Memory B cell (primary cell): Measurements from ENCODE around the gene GK.
"Not testable (repeated sequence)": the region's sequence is repeated elsewhere in the genome, so short reads cannot be mapped to it uniquely, and the experiment has no call there.

ENCODE experiments used
- ATAC-seq: fragments of 150-1000 bp; cut with Tn5 transposase; 2 replicates; pipeline ENCODE4 v1.10.0; 2021; ENCODE audit warnings: low read depth, mild to moderate bottlenecking, moderate library complexity
- DNase-seq, 2 donors: peaks; one replicate each; pipeline ENCODE4 v3.0.0; 2022; ENCODE audit warnings: low spot score in 2 of 2
- H3K27ac Mint-ChIP-seq: one replicate; pipeline ENCODE4 v1.8.0; 2022; ENCODE audit warnings: mild to moderate bottlenecking, moderate library complexity, mixed read lengths
- H3K27me3 Mint-ChIP-seq: one replicate; pipeline ENCODE4 v1.8.0; 2022; ENCODE audit warnings: mixed read lengths
- H3K36me3 Mint-ChIP-seq: one replicate; pipeline ENCODE4 v1.8.0; 2022; ENCODE audit warnings: mild to moderate bottlenecking, mixed read lengths
- H3K4me1 Mint-ChIP-seq: one replicate; pipeline ENCODE4 v1.8.0; 2022; ENCODE audit warnings: mixed read lengths
- H3K4me3 Mint-ChIP-seq: one replicate; pipeline ENCODE4 v1.8.0; 2022; ENCODE audit warnings: mild to moderate bottlenecking, moderate library complexity, mixed read lengths
- H3K9me3 Mint-ChIP-seq: one replicate; pipeline ENCODE4 v1.8.0; 2022; ENCODE audit warnings: mixed read lengths

Gene GK

DNA sequence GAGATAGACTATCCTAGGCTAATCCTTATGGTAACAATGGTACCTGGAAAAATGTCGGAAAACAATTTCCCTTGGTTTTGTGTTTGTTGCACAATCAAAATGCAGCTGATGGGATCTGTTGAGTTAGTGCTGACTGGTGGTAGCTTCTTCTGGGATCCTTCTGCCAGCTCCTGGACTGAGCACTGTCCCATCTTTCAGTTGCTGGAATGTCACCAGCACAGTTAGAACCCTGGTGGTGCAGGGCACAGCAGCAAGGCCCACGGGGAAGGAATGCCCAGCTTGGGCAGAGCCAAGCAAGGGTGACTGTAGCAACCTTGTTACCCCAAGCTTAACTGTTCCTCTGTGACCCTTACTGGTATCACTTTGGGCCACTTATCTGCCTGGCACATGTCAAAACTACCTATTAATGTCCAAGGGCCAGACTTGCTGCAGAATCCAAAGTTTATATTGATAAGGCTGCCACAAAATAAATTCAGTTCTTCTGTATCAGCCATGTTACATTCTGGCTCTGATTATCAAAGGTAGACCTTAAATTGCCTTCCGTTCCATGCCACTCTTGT is 53.1 kb downstream of the GK start:
- no peak overlapping the region for H3K27ac Mint-ChIP-seq
- H3K4me3 Mint-ChIP-seq = no peak overlapping the region
- ATAC-seq = no peak
- no peaks in the 10 kb centered on the region for H3K27me3 Mint-ChIP-seq
- no peaks in the 10 kb centered on the region for H3K4me1 Mint-ChIP-seq
- peaks cover 26% of the 10 kb centered on the region for H3K36me3 Mint-ChIP-seq
- no peak for DNase-seq
- H3K9me3 Mint-ChIP-seq = no peaks in the 10 kb centered on the region

DNA sequence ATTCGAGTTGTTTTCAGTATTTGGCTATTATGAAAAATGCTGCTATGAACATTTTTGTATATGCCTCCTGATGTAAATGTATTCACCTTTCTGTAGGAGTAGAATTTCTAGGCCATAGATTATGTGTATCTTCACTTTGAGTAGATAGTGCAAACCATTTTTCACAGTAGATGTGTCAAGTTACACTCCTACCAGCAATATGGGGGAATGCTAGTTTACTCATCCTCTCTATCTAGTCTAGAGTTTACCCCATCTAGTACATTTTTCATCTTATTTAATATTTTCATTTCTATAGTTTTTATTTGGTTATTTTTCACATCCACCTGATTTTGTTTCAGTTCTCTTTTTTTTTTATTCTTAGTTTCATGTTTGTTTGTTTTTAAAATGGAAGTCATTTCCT is 59.0 kb downstream of the GK start:
- peaks cover 5% of the 10 kb centered on the region for H3K4me1 Mint-ChIP-seq
- DNase-seq (no peak), ATAC-seq (no peak)
- no peak overlapping the region for H3K27ac Mint-ChIP-seq
- no peaks in the 10 kb centered on the region for H3K27me3 Mint-ChIP-seq
- no peak overlapping the region for H3K4me3 Mint-ChIP-seq
- H3K9me3 Mint-ChIP-seq = peaks cover 4% of the 10 kb centered on the region
- peaks cover 27% of the 10 kb centered on the region for H3K36me3 Mint-ChIP-seq

DNA sequence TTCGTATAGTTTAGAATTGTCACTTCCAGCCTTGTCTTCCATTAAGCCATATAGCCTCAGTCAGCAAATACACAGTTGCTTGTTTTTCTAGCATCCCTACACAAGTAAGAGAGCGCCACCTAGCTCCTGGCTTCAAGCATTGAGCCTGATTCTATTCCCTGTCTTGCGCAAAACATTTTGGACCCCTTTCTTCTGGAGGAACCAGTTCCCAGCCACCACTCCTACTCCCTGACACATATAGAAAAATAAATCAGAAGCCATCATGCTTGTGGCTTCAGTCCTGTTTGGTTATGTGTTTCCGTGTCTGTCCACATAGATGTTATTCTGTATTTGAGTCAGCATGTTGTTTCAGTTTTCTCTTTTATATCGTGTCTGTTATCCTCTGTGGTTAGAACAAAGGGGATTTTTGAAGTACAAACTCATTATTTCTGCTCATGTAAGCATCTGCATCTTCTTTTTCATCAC is 59.9 kb downstream of the GK start:
- H3K27me3 Mint-ChIP-seq = no peaks in the 10 kb centered on the region
- peak overlapping the region; percentile 55 for H3K4me3 Mint-ChIP-seq
- ATAC-seq (peak; percentile 48), DNase-seq (peak in 1 of 2 donors; percentile 11)
- H3K4me1 Mint-ChIP-seq = peaks cover 5% of the 10 kb centered on the region
- peaks cover 27% of the 10 kb centered on the region for H3K36me3 Mint-ChIP-seq
- H3K9me3 Mint-ChIP-seq = peaks cover 4% of the 10 kb centered on the region
- peak overlapping the region; percentile 86 for H3K27ac Mint-ChIP-seq

- H3K27ac Mint-ChIP-seq = peak overlapping the region; percentile 86
- peaks cover 4% of the 10 kb centered on the region for H3K9me3 Mint-ChIP-seq
- H3K4me3 Mint-ChIP-seq = no peak overlapping the region
- H3K36me3 Mint-ChIP-seq = peaks cover 23% of the 10 kb centered on the region
- no peak for DNase-seq
- peaks cover 5% of the 10 kb centered on the region for H3K4me1 Mint-ChIP-seq
- no peak for ATAC-seq
- H3K27me3 Mint-ChIP-seq = no peaks in the 10 kb centered on the region
Measured at GRCh38 chrX:30714138-30714537, 60.9 kb downstream of the GK start.

DNA sequence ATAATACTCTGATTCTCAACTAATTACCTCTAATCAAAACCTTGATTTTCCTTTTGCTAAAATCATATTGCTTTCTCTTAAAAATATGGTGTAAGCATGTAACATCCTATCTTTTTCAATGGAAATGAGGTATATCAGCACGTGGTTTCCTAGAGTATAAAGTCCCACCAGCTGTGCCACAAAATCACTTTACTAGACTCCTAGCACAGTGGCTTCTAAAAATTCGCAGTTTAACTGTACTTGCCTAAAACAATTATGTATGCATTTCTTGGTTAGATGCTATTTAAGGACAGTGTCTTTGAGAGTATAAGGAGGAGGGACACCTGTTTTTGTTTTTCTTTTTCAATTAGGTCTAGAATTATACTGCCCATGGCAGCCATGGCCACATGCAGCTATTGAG is 62.8 kb downstream of the GK start:
- no peak for DNase-seq
- Mint-ChIP-seq H3K4me3 (no peak overlapping the region), H3K9me3 (peaks cover 4% of the 10 kb centered on the region), H3K4me1 (peaks cover 5% of the 10 kb centered on the region), H3K27me3 (no peaks in the 10 kb centered on the region), H3K27ac (no peak overlapping the region), H3K36me3 (peaks cover 14% of the 10 kb centered on the region)
- no peak for ATAC-seq

DNA sequence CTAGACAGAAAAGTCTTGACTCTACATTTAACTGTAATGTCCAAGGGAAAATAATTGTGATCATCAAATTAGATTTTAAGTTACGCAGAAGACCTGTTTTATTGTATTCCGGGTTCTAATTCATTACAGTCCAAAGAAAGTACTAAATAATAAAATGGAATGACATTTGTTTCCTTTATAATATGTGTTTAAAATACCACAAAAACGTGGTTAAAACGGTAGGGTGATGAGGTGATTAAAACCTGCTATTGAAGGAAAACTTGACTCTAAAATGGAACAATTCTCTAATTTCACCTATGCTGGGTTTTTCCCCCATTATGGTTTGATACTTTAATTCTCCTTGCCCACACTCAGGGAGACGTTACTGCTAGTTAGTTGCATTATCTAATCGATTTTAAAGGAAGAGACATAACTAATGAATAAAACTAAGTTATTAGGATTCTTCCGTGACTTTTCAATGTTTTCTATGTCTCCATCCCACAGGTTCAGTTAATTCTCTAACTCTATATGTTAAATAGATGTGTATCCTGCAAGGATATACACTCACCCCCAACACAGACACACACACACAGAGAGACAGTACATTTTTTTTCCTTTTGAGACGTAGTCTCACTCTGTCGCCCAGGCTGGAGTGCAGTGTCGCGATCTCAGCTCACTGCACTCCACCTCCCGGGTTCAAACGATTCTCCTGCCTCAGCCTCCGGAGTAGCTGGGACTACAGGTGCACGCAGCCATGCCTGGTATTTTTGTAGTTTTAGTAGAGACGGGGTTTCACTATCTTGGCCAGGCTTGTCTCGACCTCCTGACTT is 80.8 kb downstream of the GK start:
- DNase-seq (no peak), ATAC-seq (no peak)
- H3K36me3 Mint-ChIP-seq = no peaks in the 10 kb centered on the region
- no peak overlapping the region for H3K4me3 Mint-ChIP-seq
- H3K27me3 Mint-ChIP-seq = no peaks in the 10 kb centered on the region
- H3K27ac Mint-ChIP-seq = no peak overlapping the region
- H3K9me3 Mint-ChIP-seq = no peaks in the 10 kb centered on the region
- peaks cover 3% of the 10 kb centered on the region for H3K4me1 Mint-ChIP-seq

DNA sequence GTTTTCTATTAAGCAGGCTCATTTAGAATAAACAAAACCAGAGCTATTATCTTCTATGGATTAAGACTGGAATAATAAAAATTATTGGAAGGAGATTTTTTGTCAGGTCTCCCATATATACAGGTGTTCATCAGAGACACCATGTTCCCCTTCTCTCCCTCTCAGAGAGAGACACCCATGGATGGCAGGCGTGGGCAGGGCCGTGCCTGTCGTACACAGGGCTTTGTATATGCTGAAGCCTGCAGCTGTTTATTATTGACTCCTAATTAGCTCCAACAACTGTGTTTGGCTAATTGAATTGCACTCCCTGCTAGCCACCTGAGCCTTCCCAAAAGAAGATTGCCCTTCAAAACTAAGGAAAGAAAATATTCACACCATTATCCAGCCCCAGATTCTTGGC is 81.6 kb downstream of the GK start:
- no peaks in the 10 kb centered on the region for H3K27me3 Mint-ChIP-seq
- DNase-seq (no peak), ATAC-seq (no peak)
- no peaks in the 10 kb centered on the region for H3K36me3 Mint-ChIP-seq
- H3K4me1 Mint-ChIP-seq = peaks cover 3% of the 10 kb centered on the region
- no peak overlapping the region for H3K27ac Mint-ChIP-seq
- no peak overlapping the region for H3K4me3 Mint-ChIP-seq
- H3K9me3 Mint-ChIP-seq = no peaks in the 10 kb centered on the region

DNA sequence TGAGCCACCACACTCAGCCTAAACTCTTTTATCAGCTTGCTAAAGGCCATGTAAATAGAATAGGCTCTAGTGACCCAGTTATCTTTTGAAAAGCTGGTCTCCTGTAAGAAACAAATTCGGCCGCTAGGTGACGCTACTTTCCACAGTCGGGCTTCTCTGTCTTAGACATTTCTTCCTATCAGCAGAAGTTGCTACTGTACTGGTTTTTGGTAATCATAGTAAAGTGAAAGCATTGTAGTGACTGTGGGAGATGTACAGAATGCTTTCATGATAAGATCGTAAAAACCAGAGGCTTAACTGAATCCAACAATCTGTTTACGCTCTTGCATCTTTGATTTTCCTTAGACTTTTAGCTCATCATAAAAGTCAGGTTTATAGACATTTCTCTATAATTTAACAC is 82.6 kb downstream of the GK start:
- no peak overlapping the region for H3K27ac Mint-ChIP-seq
- no peaks in the 10 kb centered on the region for H3K9me3 Mint-ChIP-seq
- H3K4me1 Mint-ChIP-seq = peaks cover 3% of the 10 kb centered on the region
- peak; percentile 79 for ATAC-seq
- peak; percentile 55 to 62 for DNase-seq
- H3K27me3 Mint-ChIP-seq = no peaks in the 10 kb centered on the region
- no peak overlapping the region for H3K4me3 Mint-ChIP-seq
- no peaks in the 10 kb centered on the region for H3K36me3 Mint-ChIP-seq

- Mint-ChIP-seq H3K36me3 (no peaks in the 10 kb centered on the region), H3K9me3 (no peaks in the 10 kb centered on the region), H3K27me3 (no peaks in the 10 kb centered on the region), H3K4me1 (no peaks in the 10 kb centered on the region), H3K27ac (no peak overlapping the region), H3K4me3 (no peak overlapping the region)
- ATAC-seq = no peak
- DNase-seq = no peak
Measured at GRCh38 chrX:30741545-30741944, 88.3 kb downstream of the GK start.

- Mint-ChIP-seq H3K36me3 (no peaks in the 10 kb centered on the region), H3K4me3 (peak overlapping the region; percentile 27), H3K9me3 (no peaks in the 10 kb centered on the region), H3K27me3 (peaks cover 2% of the 10 kb centered on the region), H3K4me1 (no peaks in the 10 kb centered on the region), H3K27ac (no peak overlapping the region)
- DNase-seq (no peak), ATAC-seq (no peak)
Measured at GRCh38 chrX:30748342-30748960, 95.2 kb downstream of the GK start.

DNA sequence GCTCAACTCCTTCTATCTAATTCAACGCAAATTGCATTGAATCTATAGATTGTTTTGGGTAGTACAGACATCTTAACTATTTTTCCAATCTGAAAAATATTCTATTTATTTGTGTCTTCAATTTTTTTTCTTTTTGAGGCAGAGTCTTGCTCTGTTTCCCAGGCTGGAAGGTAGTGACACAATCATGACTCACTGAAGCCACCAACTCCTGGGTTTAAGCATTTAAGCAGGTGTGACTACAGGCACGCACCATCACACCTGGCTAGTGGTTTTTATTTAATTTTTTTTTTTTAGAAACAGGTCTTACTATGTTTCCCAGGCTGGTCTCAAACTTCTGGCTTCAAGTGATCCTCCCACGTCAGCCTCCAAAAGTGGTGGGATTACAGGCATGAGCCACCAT is 98.3 kb downstream of the GK start:
- Mint-ChIP-seq H3K27ac (no peak overlapping the region), H3K4me1 (no peaks in the 10 kb centered on the region), H3K4me3 (no peak overlapping the region), H3K27me3 (peaks cover 2% of the 10 kb centered on the region), H3K36me3 (no peaks in the 10 kb centered on the region), H3K9me3 (no peaks in the 10 kb centered on the region)
- DNase-seq = no peak
- ATAC-seq = no peak

- ATAC-seq = no peak
- H3K27me3 Mint-ChIP-seq = no peaks in the 10 kb centered on the region
- no peak overlapping the region for H3K27ac Mint-ChIP-seq
Measured at GRCh38 chrX:30762755-30763154, 109.5 kb downstream of the GK start.

DNA sequence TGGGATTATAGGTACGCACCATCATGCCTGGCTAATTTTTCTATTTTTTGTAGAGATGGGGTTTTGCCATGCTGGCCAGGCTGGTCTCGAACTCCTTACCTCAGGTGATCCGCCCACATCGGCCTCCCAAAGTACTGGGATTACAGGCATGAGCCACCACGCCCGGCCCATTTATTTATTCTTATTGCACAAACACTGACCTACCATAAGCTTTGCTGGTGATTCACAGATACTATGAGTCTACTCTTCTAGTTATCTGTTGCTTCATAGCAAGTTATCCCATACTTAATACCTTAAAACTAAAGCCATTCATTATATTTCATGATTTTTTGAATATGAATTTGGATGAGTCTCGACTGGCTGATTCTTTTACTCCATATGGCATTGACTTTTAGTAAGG is 120.5 kb downstream of the GK start:
- H3K9me3 Mint-ChIP-seq, H3K27ac Mint-ChIP-seq, H3K4me3 Mint-ChIP-seq, H3K27me3 Mint-ChIP-seq, DNase-seq, H3K36me3 Mint-ChIP-seq, H3K4me1 Mint-ChIP-seq, ATAC-seq: not testable (repeated sequence)

More at GRCh38 chrX:30762755-30763154, 109.5 kb downstream of the GK start:
- H3K4me1 Mint-ChIP-seq = no peaks in the 10 kb centered on the region
- H3K36me3 Mint-ChIP-seq = no peaks in the 10 kb centered on the region
- no peak for DNase-seq
- H3K4me3 Mint-ChIP-seq = no peak overlapping the region
- H3K9me3 Mint-ChIP-seq = peaks cover 1% of the 10 kb centered on the region

GRCh38 chrX:30777575-30777974 is 124.4 kb downstream of the GK start:
- DNase-seq (no peak), ATAC-seq (no peak)
- Mint-ChIP-seq H3K36me3 (no peaks in the 10 kb centered on the region), H3K27ac (no peak overlapping the region), H3K9me3 (no peaks in the 10 kb centered on the region), H3K4me3 (no peak overlapping the region), H3K27me3 (peaks cover 5% of the 10 kb centered on the region), H3K4me1 (no peaks in the 10 kb centered on the region)
